HG03108 (cell line): ENCODE measurements around the gene RNF144A.
A peak's percentile ranks its signal among the peaks of the same experiment; 100 is the strongest.

ENCODE experiments used
- ATAC-seq: cut with Tn5 transposase; IDR thresholded peaks from one replicate; pipeline ENCODE4 v1.9.1; 2021; ENCODE audit warnings: moderate library complexity; ENCODE audit not compliant: unreplicated experiment

The RNF144A gene

GRCh38 chr2:6945087-6945813, 28.0 kb downstream of the RNF144A start:
- peak; percentile 89 for ATAC-seq

DNA sequence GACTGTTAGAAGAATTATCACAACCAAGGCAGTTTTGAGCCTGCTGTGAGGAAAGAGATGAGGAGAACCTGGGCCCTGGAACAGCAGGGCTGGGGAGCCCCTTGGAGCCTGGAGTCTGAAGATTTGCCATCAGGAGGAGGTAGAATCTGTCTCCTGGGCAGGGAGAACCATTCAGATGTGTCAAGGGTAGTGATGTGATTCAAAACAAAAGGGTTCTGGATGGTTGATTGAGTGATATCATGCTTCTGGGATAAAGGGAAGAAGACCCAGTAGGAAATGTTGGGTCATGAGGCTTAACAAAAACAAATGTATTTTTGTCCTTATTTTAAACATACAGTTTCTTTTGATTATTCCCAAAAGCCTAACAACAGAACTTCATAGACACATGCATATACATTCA, 28.6 kb downstream of the RNF144A start:
- no peak for ATAC-seq

GRCh38 chr2:6946722-6947121, 29.5 kb downstream of the RNF144A start:
- ATAC-seq: no peak

DNA sequence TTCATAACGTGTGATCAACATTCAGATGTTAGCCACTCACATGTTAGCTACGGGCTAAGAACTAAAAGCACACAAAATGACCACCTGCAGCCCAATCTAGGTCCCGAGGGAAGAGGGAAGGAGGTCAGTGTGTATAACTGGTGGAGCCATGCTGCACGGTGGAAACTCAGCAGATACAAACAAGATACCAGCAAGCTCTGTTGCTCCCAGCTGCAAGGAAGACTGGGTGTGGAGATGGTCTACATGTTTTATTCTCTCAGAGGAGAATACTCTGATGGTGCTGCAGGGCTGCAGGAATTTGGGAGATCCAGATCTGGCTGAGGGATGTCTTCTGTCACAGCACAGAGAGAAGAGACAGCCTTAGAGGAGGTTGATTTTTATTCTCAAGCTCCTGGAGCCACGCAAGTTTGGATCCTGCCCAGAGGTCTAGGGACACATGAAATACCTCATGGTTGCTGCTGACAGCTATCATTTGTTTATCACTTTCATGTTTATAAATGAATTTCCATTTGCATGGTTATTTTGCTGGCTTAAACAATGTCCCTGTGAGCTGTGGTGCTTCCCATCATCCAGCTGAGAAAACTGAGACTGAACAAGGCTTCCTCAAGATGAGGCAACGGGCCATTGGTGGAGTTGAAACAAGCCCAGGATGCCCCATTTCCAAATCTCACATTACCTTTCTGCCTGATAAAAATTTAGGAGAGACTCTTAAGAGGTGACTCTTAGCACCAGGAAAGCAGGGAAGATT, 30.9 kb downstream of the RNF144A start:
- no peak for ATAC-seq

- no peak for ATAC-seq
Measured at GRCh38 chr2:6948677-6949351, 31.6 kb downstream of the RNF144A start.

GRCh38 chr2:6951046-6951445, 33.8 kb downstream of the RNF144A start:
- ATAC-seq: no peak

GRCh38 chr2:6952101-6952500, 34.9 kb downstream of the RNF144A start:
- ATAC-seq: no peak

DNA sequence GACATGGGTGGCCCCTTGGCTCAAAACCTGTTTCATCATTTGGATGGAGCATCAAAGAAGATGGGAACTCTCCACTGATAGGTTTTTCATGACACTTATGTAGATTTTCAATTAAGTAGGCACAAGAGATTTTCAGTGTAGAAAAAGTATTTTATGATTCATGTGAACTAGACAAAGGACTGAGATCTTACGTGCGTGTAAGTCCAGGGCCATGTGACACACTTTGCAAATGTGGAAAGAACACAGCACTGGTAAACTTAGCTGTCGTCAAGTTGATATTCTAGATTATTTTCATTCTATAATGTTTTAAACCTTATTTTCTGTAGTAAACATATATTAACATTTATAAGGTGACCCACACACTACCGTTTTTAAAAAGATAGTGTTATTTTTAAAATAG, 37.4 kb downstream of the RNF144A start:
- no peak for ATAC-seq

- no peak for ATAC-seq
Measured at GRCh38 chr2:6955511-6956136, 38.4 kb downstream of the RNF144A start.

DNA sequence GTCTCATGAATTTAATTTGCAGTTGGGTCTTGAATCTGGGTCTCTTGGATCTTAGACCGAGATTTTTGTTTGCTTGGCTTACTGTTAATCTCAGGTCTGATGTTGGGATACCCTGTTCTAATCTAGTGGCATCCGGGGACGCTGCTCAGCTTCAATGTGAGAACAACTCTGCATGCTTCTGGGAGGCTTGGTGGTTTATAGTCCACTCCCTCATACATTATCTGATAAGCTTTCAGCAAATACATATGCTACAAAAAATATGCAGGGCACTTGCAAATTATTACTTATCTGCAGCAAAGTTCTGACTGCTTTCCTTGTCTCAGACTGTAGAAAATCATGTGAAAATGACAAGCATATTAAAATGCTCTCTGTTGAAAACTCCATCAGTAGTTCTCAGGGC, 39.4 kb downstream of the RNF144A start:
- no peak for ATAC-seq

DNA sequence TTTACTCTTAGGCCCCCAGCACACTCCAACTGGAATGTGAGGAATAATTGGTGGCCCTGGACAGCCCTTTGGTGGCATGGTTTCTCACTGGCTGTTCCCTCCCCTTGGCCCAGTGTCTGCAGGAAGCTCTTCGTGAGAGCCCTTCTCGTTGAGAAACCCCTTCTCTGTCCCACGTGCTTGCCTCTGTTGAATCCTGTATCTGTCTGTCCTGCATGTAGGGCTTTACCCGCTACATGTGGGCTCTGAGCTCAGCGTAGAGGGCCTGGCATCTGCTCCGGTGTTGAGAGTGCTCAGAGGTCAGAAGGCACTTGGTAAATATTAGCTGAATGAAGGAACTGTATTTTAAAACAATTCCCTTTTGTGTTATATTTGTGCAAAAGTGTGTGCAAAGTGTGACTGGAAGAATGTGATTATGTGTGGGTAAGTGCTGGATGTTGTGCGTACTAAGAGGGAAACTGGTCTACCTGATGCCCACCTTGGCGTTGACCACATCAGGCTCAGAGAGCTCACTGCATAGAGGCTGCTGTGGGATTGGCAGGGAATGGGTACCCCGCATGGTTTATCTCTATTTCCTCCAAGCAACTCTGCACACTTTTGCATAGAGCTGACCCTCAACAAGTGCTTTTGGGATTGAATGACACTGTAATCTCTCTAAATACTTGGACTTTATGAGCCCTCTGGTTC, 40.0 kb downstream of the RNF144A start:
- no peak for ATAC-seq

- no peak for ATAC-seq
Measured at GRCh38 chr2:6957910-6958615, 40.9 kb downstream of the RNF144A start.

- ATAC-seq: no peak
Measured at GRCh38 chr2:6958616-6959235, 41.5 kb downstream of the RNF144A start.

GRCh38 chr2:6959751-6960150, 42.5 kb downstream of the RNF144A start:
- no peak for ATAC-seq

- ATAC-seq: no peak
Measured at GRCh38 chr2:6960659-6961058, 43.4 kb downstream of the RNF144A start.

GRCh38 chr2:6963727-6964126, 46.5 kb downstream of the RNF144A start:
- ATAC-seq: no peak

DNA sequence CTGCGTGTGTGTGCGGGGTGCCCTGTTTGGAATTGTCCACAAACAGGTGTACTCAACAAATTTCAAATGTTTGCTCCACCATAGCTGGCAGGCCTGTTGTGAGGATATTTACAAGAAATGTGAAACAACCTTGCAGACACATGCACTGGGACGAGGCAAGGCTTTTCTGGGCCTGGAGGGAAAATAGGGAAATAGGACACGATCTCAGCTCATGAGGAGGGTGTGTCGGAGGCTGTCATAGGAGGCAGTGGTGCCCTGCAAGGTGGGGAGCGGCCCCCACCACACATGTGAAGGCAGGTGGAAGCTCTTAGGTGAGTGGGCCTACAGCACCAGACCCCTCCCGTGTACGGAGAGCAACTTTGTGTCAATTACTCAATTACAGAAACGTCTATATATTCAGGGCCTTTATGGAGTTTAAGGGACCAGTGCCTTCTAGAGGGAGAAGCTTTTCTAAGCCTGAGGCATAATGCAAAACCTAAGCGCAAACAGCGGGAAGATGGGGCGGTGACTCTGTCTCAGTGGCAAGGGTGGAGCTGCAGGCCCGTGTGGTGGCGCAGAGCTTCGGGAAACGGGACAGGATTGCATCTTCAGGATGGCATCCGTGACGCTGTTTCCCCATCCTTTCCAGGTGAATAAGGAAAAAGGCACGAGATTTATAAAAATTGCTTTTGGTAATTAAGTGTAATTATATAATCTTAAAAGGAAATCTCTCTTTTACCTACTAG, 48.0 kb downstream of the RNF144A start:
- no peak for ATAC-seq

- no peak for ATAC-seq
Measured at GRCh38 chr2:6966446-6966940, 49.3 kb downstream of the RNF144A start.

DNA sequence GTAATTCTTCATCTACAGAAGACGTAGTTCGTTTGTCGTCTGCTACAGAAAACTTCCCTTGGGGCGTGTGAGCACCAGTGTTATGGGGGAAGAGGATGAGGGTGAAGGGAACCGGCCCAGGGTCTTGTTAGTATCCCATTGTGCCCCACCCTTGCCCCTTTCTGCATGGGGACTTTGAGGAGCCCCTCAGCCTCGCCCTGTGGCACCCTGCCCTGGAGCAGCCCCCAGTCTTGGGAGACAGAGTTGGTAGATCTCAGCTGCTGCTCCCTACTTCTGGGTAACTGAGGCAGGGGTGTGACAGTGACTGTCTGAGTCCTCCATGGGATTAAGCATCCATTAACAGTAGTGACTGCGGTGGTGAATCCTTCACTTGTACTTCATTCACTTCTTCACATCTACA, 50.1 kb downstream of the RNF144A start:
- ATAC-seq: no peak
